Loucy (cell line): ENCODE data around the gene MYT1.

Source experiments
- H2AFZ ChIP-seq: fragments of 200-600 bp; sonication (generic); 2 replicates; pipeline ENCODE4 v1.6.0; 2016; ENCODE audit warnings: antibody characterized with exemption, mild to moderate bottlenecking, low read length, moderate library complexity
- H3F3A ChIP-seq: fragments of 200-600 bp; 2 replicates; pipeline ENCODE4 v1.6.0; 2016; ENCODE audit warnings: antibody characterized with exemption, low read depth, mild to moderate bottlenecking
- H3K27me3 ChIP-seq: fragments of 200-600 bp; sonication (generic); 2 replicates; pipeline ENCODE4 v1.6.1; 2014; ENCODE audit warnings: low read length, mild to moderate bottlenecking; ENCODE audit not compliant: insufficient read depth, poor library complexity, severe bottlenecking
- H3K36me3 ChIP-seq: fragments of 200-600 bp; sonication (generic); 2 replicates; pipeline ENCODE4 v1.6.1; 2016; ENCODE audit warnings: low read length; ENCODE audit not compliant: insufficient read depth
- H3K4me1 ChIP-seq: fragments of 200-600 bp; sonication (generic); 2 replicates; pipeline ENCODE4 v1.5.1; 2014; ENCODE audit warnings: low read length, mild to moderate bottlenecking; ENCODE audit not compliant: insufficient read depth, poor library complexity, severe bottlenecking
- H3K4me2 ChIP-seq: fragments of 200-600 bp; sonication (generic); 2 replicates; pipeline ENCODE4 v1.6.0; 2014; ENCODE audit warnings: antibody characterized with exemption, low read length, low read depth, mild to moderate bottlenecking; ENCODE audit not compliant: poor library complexity, severe bottlenecking
- H3K4me3 ChIP-seq: fragments of 200-600 bp; sonication (generic); 2 replicates; pipeline ENCODE4 v1.5.1; 2014; ENCODE audit warnings: low read length, mild to moderate bottlenecking, mixed read lengths; ENCODE audit not compliant: poor library complexity, severe bottlenecking
- H3K79me2 ChIP-seq: fragments of 200-600 bp; sonication (generic); 2 replicates; pipeline ENCODE4 v1.6.1; 2014; ENCODE audit warnings: low read length; ENCODE audit not compliant: insufficient read depth
- H3K9ac ChIP-seq: fragments of 200-600 bp; sonication (generic); 2 replicates; pipeline ENCODE4 v1.6.0; 2014; ENCODE audit warnings: mild to moderate bottlenecking, low read depth, low read length, moderate library complexity; ENCODE audit not compliant: poor library complexity, severe bottlenecking
- H3K9me2 ChIP-seq: fragments of 200-600 bp; sonication (generic); replicated peaks from 2 replicates; pipeline ENCODE4 v1.6.1; 2016; ENCODE audit warnings: low read depth, low read length, mixed read lengths
- H3K9me3 ChIP-seq: fragments of 200-600 bp; sonication (generic); 2 replicates; pipeline ENCODE4 v1.6.1; 2014; ENCODE audit warnings: mild to moderate bottlenecking, antibody characterized with exemption, low read length, low read depth; ENCODE audit not compliant: insufficient read depth
- H4K20me1 ChIP-seq: fragments of 200-600 bp; sonication (generic); 2 replicates; pipeline ENCODE4 v1.6.0; 2014; ENCODE audit warnings: antibody characterized with exemption, low read length, mild to moderate bottlenecking; ENCODE audit not compliant: insufficient read depth, poor library complexity, severe bottlenecking
- CTCF ChIP-seq: fragments of 200-600 bp; sonication (generic); conservative IDR thresholded peaks from 2 replicates; pipeline ENCODE4 v1.5.1; 2014; ENCODE audit warnings: mild to moderate bottlenecking, antibody characterized with exemption, low read length
- EZH2phosphoT487 ChIP-seq: fragments of 200-600 bp; IDR thresholded peaks from 2 replicates; pipeline ENCODE4 v1.6.1; 2018; ENCODE audit warnings: antibody characterized with exemption, mild to moderate bottlenecking, moderate library complexity, borderline replicate concordance

Gene MYT1

GRCh38 chr20:64169091-64169560 lies 4.9 kb downstream of the MYT1 start:
- H3K27me3 ChIP-seq = no peaks in the 10 kb centered on the region
- no peak overlapping the region for H3K9ac ChIP-seq
- H3K9me2 ChIP-seq = no peaks in the 10 kb centered on the region
- no peaks in the 10 kb centered on the region for H4K20me1 ChIP-seq
- H3F3A ChIP-seq = no peaks in the 10 kb centered on the region
- no peaks in the 10 kb centered on the region for H3K36me3 ChIP-seq
- H3K9me3 ChIP-seq = peaks cover 5% of the 10 kb centered on the region; the same call in 1 of the 2 replicates
- no peak overlapping the region for H3K4me3 ChIP-seq
- no peak for TF ChIP-seq CTCF
- TF ChIP-seq EZH2phosphoT487 = no peak
- H3K4me2 ChIP-seq = no peak overlapping the region
- H3K4me1 ChIP-seq = peaks cover 3% of the 10 kb centered on the region
- H3K79me2 ChIP-seq = no peaks in the 10 kb centered on the region
- no peak overlapping the region for H2AFZ ChIP-seq

GRCh38 chr20:64171211-64171610 lies 7.0 kb downstream of the MYT1 start:
- Histone ChIP-seq H2AFZ (no peak overlapping the region), H3F3A (no peaks in the 10 kb centered on the region), H3K4me3 (no peak overlapping the region), H3K36me3 (no peaks in the 10 kb centered on the region), H3K79me2 (no peaks in the 10 kb centered on the region), H4K20me1 (no peaks in the 10 kb centered on the region), H3K9me3 (peaks cover 5% of the 10 kb centered on the region; the same call in 1 of the 2 replicates), H3K9ac (no peak overlapping the region), H3K4me1 (peaks cover 3% of the 10 kb centered on the region), H3K4me2 (no peak overlapping the region), H3K27me3 (no peaks in the 10 kb centered on the region), H3K9me2 (no peaks in the 10 kb centered on the region)
- TF ChIP-seq CTCF = no peak
- TF ChIP-seq EZH2phosphoT487 = no peak

- Histone ChIP-seq H4K20me1 (no peaks in the 10 kb centered on the region), H2AFZ (no peak overlapping the region), H3K9me3 (peaks cover 1% of the 10 kb centered on the region; the same call in 1 of the 2 replicates), H3K79me2 (no peaks in the 10 kb centered on the region), H3K9ac (no peak overlapping the region), H3K4me3 (no peak overlapping the region), H3K36me3 (no peaks in the 10 kb centered on the region), H3K9me2 (no peaks in the 10 kb centered on the region), H3K4me2 (no peak overlapping the region), H3K27me3 (no peaks in the 10 kb centered on the region), H3F3A (no peaks in the 10 kb centered on the region), H3K4me1 (peaks cover 3% of the 10 kb centered on the region)
- TF ChIP-seq CTCF (no peak), EZH2phosphoT487 (no peak)
Observed at GRCh38 chr20:64173116-64173515, 8.9 kb downstream of the MYT1 start.
